Dendritic cell treated with granulocyte-macrophage colony-stimulating factor and Interleukin-4, amounts not matched to agents 40 ng/mL and 50 ng/mL, for 4 days (primary cell): ENCODE results near the gene LCN10.
"Not testable (repeated sequence)": the region's sequence is repeated elsewhere in the genome, so short reads cannot be mapped to it uniquely, and the experiment has no call there.

Experiments used
- H3K27ac Mint-ChIP-seq: one replicate; pipeline ENCODE4 v1.8.0; 2022; ENCODE audit warnings: mild to moderate bottlenecking, mixed read lengths
- H3K27me3 Mint-ChIP-seq: one replicate; pipeline ENCODE4 v1.8.0; 2022; ENCODE audit warnings: mild to moderate bottlenecking, mixed read lengths
- H3K36me3 Mint-ChIP-seq: one replicate; pipeline ENCODE4 v1.8.0; 2022; ENCODE audit warnings: low read depth, mixed read lengths
- H3K4me1 Mint-ChIP-seq: one replicate; pipeline ENCODE4 v1.8.0; 2022; ENCODE audit warnings: low read depth, mixed read lengths
- H3K4me3 Mint-ChIP-seq: one replicate; pipeline ENCODE4 v1.8.0; 2022; ENCODE audit warnings: mild to moderate bottlenecking, moderate library complexity, mixed read lengths
- H3K9me3 Mint-ChIP-seq: one replicate; pipeline ENCODE4 v1.8.0; 2022; ENCODE audit warnings: mixed read lengths
- intact Hi-C: fragments of 100-400 bp; cut with micrococcal nuclease; formaldehyde crosslinking; loops from one replicate; pipeline ENCODE4 v1.15.0; 2022

The LCN10 gene

DNA sequence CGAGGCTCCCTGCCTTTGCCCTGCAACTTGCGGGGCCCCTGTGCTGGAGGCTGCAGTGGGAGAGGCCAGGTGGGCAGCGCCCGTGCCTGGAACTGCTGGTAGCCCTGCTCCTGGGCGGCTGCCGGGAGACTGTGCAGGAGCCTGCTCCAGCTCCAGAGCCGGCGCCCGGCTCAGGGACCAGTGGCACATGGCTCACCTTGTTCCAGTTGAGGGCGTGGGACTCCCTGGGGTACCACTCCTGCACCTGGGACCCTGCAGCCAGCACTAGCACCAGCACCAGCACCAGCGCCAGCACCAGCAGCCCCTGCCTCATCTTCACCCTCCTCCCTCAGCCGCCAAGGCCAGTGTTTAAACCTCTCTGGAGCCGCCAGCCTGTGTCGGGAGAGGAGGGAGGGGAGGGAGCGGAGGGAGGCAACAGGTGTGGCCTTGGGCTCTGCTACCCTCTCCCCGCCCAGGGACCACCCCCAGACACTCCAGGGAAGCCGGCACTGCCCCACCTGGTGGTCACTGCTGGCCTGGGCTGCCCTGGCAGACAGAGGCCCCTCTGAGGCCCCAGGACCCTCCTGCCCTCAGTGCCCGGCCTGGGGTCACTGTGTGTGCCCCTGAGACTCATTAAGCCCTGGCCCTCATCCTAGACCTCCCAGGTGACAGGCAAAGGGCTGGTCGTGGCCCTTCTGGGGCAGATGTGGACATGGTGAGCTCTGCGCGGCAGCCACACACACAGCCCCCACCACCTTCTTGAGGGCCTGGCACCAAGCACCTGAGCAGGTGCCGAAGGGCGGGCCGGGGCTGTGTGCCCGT lies at the start of gene LCN10:
LCN10 (minus strand) TSS at position 350 of the 801 bp plus-strand sequence; CDS start at position 313, 37 bp downstream.
- H3K27me3 Mint-ChIP-seq: peaks cover 75% of the 10 kb centered on the region
- intact Hi-C loops: no loop called here
- H3K4me1 Mint-ChIP-seq: peaks cover 11% of the 10 kb centered on the region
- H3K36me3 Mint-ChIP-seq: no peaks in the 10 kb centered on the region
- H3K4me3 Mint-ChIP-seq: no peak within 1 kb of the TSS
- H3K27ac Mint-ChIP-seq: no peak within 1 kb of the TSS
- H3K9me3 Mint-ChIP-seq: no peaks in the 10 kb centered on the region

DNA sequence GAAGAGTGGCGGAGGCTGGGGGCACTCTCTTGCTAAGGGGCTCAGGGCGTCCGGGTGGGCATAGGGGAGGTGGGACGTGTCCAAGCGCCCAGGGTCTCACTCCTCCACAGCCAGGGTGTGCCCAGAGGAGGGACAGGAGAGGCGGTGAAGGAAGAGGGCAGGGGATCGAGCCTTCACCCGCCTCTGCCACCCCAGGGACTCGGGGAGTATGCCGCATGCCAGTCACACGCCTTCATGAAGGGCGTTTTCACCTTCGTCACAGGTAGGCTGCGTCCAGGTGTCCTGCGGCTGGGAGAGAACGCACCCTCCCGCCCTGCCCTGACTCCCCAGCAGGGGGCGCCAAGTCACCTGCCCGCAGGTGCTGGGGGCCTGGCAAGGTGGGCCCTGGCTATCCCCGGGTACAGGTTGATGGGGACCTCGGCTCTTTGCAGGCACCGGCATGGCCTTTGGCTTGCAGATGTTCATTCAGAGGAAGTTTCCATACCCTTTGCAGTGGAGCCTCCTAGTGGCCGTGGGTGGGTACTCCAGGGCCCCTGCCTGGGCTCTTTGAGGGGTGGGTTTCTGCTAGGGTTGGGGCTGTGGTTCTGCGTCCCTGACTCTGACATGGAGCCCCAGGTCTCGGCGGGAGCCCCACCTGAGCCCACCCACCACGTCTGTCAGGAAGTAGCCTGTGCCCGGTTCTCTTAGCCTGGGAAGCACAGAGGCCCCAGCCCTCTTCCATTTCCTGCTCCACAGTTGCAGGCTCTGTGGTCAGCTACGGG lies 49.0 kb upstream of the LCN10 start:
- H3K4me3 Mint-ChIP-seq: peak overlapping the region; percentile 85
- H3K9me3 Mint-ChIP-seq: no peaks in the 10 kb centered on the region
- H3K36me3 Mint-ChIP-seq: peaks cover 31% of the 10 kb centered on the region
- peaks cover 14% of the 10 kb centered on the region for H3K27me3 Mint-ChIP-seq
- peaks cover 26% of the 10 kb centered on the region for H3K4me1 Mint-ChIP-seq
- intact Hi-C loops: loop anchor here (2.0 to 5.0 kb wide), 2 partner anchors 56 to 153 kb away; partner anchors contain the start of genes C8G, FBXW5 and PHPT1
- H3K27ac Mint-ChIP-seq: peak overlapping the region; percentile 89

DNA sequence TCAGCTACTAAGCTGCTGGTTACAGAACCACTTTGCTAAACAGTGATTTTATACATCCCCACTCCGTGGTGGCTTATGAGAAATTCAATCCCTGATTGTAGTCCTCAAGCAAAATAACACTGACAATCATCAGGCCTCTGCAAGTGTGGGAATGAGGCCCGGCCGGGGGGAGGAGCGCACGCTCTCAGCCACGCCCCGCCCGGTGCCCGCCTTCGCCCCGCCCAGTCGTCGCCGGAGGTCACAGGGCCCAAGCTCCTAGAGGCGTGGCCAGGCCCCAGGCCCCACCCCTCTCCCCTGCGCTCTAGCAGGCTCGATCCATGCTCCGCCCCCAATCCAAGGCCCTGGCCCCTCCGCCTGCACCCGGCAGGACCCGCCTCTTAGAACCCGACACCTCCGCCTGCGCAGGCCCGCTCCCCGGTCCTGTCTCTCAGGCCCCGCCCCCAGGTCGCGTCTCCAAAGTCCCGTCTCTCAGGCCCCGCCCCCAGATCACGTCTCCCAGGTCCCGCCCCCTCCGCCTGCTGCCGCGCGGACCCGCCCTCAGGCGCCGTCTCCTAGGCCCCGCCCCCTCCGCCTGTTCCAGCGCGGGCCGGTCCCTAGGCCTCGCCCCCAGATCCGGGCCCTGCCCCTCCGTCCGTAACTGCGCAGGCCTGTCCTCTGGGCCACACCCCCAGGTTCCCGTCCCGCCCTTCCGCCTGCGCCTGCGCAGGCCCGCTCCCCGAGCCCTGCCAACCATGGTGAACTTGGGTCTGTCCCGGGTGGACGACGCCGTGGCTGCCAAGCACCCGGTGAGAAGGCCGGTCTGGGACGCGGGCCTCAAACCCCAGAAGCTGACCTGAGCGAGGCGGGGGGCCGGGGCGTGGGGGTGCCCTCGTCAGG lies 48.1 kb upstream of the LCN10 start, which contains the start of gene TMEM141:
TMEM141 (plus strand) TSS at position 705 of the 876 bp plus-strand sequence; CDS start at position 732, 27 bp downstream.
- H3K4me3 Mint-ChIP-seq: peak within 1 kb of the TSS; percentile 85
- intact Hi-C loops: loop anchor here (1.0 to 5.0 kb wide), 3 partner anchors 18 to 154 kb away; partner anchors contain the start of genes C8G, FBXW5 and PHPT1
- no peaks in the 10 kb centered on the region for H3K9me3 Mint-ChIP-seq
- H3K27me3 Mint-ChIP-seq: peaks cover 6% of the 10 kb centered on the region
- peaks cover 31% of the 10 kb centered on the region for H3K36me3 Mint-ChIP-seq
- H3K4me1 Mint-ChIP-seq: peaks cover 26% of the 10 kb centered on the region
- peak within 1 kb of the TSS; percentile 89 for H3K27ac Mint-ChIP-seq

DNA sequence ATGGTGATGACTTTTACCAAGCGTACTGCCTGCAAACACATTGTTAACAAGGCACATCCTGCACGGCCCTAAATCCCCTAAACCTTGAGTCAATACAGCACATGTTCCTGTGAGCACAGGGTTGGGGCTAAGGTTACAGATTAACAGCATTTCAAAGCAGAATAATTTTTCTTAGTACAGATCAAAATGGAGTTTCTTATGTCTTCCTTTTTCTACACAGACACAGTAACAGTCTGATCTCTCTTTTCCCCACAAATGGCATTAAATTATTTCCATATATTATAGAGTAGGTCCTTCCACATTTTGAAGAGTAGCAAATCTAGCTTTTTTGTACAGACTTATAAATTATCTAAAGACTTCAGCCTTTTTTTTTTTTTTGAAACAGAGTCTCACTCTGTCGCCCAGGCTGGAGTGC lies 46.8 kb upstream of the LCN10 start:
- peaks cover 29% of the 10 kb centered on the region for H3K36me3 Mint-ChIP-seq
- no peak overlapping the region for H3K27ac Mint-ChIP-seq
- H3K4me1 Mint-ChIP-seq: peaks cover 19% of the 10 kb centered on the region
- intact Hi-C loops: no loop called here
- no peak overlapping the region for H3K4me3 Mint-ChIP-seq
- H3K27me3 Mint-ChIP-seq: peaks cover 1% of the 10 kb centered on the region
- no peaks in the 10 kb centered on the region for H3K9me3 Mint-ChIP-seq

DNA sequence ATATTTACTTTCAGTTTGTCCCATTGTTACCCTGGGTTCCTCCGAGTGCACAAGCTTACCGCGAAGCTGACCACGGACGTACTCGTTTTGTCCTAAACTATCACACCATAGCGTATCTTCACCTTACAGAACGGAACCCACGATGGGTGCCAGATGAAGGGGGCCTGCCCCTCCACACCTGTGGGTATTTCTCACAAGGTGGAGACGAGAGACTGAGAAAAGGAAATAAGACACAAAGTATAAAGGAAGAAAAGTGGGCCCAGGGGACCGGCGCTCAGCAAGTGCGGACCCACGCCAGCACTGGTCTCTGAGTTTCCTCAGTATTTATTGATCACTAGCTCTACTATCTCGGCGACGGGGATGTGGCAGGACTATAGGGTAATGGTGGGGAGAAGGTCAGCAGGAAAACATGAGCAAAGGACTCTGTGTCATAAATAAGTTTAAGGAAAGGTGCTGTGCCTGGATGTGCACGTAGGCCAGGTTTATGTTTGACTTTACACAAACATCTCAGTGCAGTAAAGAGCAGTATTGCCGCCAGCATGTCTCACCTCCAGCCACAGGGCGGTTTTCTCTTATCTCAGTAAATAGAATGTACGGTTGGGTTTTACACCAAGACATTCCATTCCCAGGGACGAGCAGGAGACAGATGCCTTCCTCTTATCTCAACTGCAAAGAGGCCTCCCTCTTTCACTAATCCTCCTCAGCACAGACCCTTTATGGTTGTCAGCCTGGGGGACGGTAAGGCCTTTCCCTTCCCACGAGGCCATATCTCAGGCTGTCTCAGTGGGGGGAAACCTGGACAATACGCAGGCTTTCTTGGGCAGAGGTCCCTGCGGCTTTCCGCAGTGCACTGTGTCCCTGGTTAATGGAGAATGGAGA lies 46.1 kb upstream of the LCN10 start:
- Mint-ChIP-seq H3K4me1 (peaks cover 16% of the 10 kb centered on the region), H3K36me3 (peaks cover 24% of the 10 kb centered on the region)
- H3K27ac Mint-ChIP-seq, H3K27me3 Mint-ChIP-seq, H3K4me3 Mint-ChIP-seq, H3K9me3 Mint-ChIP-seq, intact Hi-C loops: not testable (repeated sequence)

DNA sequence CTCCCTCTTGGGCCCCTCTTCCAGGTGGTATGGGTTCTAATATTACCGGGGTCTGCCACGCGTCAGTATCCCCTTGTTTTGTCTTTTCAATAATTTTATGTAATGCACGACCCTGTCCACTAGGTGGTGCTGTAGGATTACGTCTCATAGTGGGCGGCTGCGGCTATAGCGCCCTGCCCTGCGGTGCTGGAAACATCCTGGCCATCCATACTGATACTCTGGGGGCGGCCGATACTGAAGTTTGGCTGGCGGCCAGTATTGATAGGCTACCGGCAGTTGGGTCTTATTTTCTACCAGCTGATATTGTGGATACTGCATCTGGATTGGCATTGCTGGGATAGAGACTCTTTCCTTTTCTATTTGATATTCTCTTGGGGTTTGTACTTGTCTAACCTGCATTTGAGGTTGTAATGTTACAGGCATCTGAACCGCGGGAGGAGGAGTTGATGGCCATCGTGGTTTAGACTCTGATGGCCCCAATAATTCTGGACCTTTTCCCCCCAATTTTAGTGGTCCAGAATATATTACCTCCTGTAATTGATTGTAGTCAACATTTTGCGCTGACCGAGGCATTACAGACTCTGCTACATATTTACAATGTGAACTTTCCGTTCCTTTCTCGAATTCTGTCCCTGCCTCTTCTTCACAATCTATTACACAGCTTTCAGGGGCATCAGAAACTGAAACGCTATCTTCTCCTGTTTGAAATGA lies 45.1 kb upstream of the LCN10 start:
- intact Hi-C loops: loop anchor here (2.0 kb wide), 1 partner anchor 247 kb away; no protein-coding TSS in a partner anchor
- H3K27ac Mint-ChIP-seq: no peak overlapping the region

DNA sequence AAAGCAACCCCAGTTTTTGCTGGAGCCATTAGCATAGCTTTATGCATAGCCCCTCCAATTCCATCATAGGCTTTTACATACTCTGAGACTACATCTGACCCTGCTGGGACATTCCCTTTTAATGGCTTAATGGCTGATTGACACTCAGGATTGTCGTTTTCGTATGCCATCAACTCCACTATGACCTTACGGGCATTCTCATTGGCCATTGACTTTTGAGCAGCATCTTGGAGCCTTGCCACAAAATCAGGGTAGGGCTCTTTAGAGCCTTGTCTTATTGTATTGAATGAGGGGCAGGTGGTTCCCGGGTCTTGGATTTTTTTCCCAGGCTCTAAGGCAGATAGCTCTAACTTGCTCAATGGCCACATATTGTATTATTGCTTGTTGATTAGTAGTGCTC lies 44.2 kb upstream of the LCN10 start:
- H3K4me3 Mint-ChIP-seq, H3K36me3 Mint-ChIP-seq, H3K27me3 Mint-ChIP-seq, H3K27ac Mint-ChIP-seq, H3K9me3 Mint-ChIP-seq: not testable (repeated sequence)
- intact Hi-C loops: loop anchor here (2.0 kb wide), 1 partner anchor 248 kb away; no protein-coding TSS in a partner anchor
- peaks cover 11% of the 10 kb centered on the region for H3K4me1 Mint-ChIP-seq

More for the DNA sequence above, 45.1 kb upstream of the LCN10 start:
- Mint-ChIP-seq H3K9me3 (no peaks in the 10 kb centered on the region), H3K4me3 (no peak overlapping the region), H3K27me3 (peaks cover 1% of the 10 kb centered on the region), H3K4me1 (peaks cover 16% of the 10 kb centered on the region), H3K36me3 (peaks cover 14% of the 10 kb centered on the region)

DNA sequence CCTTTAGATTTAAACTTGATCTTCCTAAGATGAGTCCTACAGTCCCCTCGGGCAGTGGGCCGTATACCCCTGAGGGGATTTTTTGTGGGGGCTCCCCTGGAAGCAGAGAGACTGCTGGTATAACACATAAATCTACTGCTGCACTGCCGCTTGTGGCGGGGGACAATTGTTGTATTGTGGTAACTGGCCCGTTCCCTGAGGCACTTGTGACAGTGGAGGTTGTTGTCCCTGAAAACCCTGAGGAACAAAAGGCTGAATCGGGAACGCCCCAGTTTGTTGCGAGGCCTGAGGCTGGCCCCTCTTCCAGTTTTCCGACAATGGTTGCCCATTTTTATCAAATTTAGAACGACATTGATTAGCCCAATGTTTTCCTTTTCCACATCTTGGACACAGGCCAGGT lies 43.7 kb upstream of the LCN10 start:
- Mint-ChIP-seq H3K9me3 (no peaks in the 10 kb centered on the region), H3K4me1 (peaks cover 9% of the 10 kb centered on the region), H3K4me3 (no peak overlapping the region), H3K27me3 (peaks cover 1% of the 10 kb centered on the region), H3K36me3 (peaks cover 3% of the 10 kb centered on the region), H3K27ac (no peak overlapping the region)
- intact Hi-C loops: loop anchor here (2.0 kb wide), 1 partner anchor 248 kb away; no protein-coding TSS in a partner anchor

DNA sequence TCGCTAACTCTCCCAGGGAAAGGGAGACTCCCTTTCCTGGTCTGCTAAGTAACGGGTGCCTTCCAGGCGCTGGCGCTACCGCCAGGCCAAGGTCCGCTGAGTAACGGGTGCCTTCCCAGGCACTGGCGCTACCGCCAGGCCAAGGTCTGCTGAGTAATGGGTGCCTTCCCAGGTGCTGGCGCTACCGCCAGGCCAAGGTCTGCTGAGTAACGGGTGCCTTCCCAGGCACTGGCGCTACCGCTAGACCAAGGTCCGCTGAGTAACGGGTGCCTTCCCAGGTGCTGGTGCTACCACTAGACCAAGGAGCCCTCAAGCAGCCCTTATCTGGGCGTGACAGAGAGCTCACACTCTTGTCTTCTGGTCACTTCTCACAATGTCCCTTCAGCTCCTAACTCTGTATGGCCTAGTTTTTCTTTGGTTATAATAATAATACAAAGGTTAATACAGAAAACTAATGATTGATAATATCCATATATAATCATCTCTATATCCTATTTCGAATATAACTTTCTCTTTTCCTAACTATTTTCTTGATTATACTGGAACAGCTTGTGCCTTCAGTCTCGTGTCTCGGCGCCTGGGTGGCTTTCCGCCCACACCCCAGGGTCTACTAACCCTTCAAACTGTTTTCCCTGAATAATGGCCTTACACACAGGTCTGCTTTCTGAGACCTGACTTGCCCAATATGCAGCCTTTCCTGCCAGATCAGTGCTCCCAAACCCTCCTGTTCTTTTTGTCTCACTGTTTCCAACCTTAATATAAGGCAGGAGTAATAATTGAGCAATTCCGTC lies 43.0 kb upstream of the LCN10 start:
- H3K9me3 Mint-ChIP-seq, H3K36me3 Mint-ChIP-seq, H3K27ac Mint-ChIP-seq, H3K4me1 Mint-ChIP-seq, H3K4me3 Mint-ChIP-seq, H3K27me3 Mint-ChIP-seq: not testable (repeated sequence)
- intact Hi-C loops: loop anchor here (2.0 kb wide), 1 partner anchor 249 kb away; no protein-coding TSS in a partner anchor

DNA sequence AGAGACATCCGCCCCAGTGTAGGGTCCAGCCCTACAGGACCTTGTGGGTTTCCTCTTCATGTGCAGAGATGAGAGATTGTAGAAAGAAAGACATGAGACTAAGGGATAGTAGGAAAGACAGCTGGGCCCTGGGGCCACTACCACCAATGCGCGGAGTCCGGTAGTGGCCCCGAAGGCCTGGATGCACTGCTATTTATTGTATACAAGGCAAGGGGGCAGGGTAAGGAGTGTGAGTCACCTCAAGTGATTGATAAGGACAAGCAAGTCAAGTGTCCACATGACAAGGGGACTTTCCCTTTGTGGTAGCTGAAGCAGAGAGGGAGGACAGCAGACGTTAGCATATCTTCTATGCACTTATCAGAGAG lies 42.2 kb upstream of the LCN10 start:
- Mint-ChIP-seq H3K27me3 (peaks cover 1% of the 10 kb centered on the region), H3K4me3 (no peak overlapping the region), H3K36me3 (no peaks in the 10 kb centered on the region), H3K4me1 (peaks cover 6% of the 10 kb centered on the region), H3K27ac (no peak overlapping the region), H3K9me3 (no peaks in the 10 kb centered on the region)
- intact Hi-C loops: no loop called here

DNA sequence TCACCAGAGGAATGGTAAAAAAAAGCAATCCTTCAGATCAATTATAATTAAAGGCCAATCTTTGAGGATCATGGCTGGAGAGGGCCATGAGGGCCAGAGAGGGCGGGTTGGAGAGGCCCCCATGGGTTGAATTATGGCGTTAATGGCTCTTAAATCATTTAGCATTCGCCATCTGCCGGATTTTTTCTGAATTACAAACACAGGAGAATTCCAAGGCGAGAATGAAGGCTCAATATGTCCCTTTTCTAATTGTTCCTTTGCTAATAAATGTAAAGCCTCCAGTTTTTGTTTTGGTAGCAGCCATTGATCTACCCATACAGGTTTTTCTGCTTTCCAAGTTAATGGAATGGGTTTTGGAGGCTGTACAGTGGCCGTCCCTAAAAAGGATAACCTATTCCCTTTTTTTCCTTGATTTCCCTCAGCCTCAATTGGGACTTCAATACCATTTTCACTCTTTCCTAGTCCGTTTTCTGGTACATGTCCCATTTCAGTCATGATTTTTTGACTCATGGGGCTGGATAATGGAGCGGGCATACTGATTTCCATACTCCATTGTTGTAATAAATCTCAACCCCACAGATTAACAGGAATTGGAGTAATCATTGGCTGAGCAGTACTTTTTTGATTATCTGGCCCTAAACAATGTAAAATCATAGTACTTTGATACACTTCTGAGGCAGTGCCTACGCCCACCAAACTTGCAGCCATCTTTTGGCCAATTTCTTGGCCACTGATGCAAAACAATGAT lies 41.7 kb upstream of the LCN10 start:
- no peaks in the 10 kb centered on the region for H3K9me3 Mint-ChIP-seq
- peaks cover 6% of the 10 kb centered on the region for H3K4me1 Mint-ChIP-seq
- H3K27me3 Mint-ChIP-seq: peaks cover 4% of the 10 kb centered on the region
- no peak overlapping the region for H3K4me3 Mint-ChIP-seq
- no peak overlapping the region for H3K27ac Mint-ChIP-seq
- H3K36me3 Mint-ChIP-seq: no peaks in the 10 kb centered on the region
- intact Hi-C loops: no loop called here
